Urothelium cell line (cell line): Measurements from ENCODE around the gene HSPA6.
"Not testable (repeated sequence)": the region's sequence is repeated elsewhere in the genome, so short reads cannot be mapped to it uniquely, and the experiment has no call there.

Experiments used
- DNase-seq: peaks from one replicate; pipeline ENCODE4 v3.0.0; 2011; ENCODE audit warnings: low spot score, mixed read lengths
- FAIRE-seq: peaks from 2 replicates; lab custom pipeline; 2011; peaks lifted over from hg19 to GRCh38; lab: Jason Lieb, UNC

The HSPA6 gene

GRCh38 chr1:161530671-161531641, 6.6 kb downstream of the HSPA6 start:
- peak; percentile 62 for DNase-seq
- FAIRE-seq = not testable (repeated sequence)

- DNase-seq (no peak), FAIRE-seq (no peak)
These were observed 7.8 kb downstream of the HSPA6 start for GRCh38 chr1:161531986-161532643.

DNA sequence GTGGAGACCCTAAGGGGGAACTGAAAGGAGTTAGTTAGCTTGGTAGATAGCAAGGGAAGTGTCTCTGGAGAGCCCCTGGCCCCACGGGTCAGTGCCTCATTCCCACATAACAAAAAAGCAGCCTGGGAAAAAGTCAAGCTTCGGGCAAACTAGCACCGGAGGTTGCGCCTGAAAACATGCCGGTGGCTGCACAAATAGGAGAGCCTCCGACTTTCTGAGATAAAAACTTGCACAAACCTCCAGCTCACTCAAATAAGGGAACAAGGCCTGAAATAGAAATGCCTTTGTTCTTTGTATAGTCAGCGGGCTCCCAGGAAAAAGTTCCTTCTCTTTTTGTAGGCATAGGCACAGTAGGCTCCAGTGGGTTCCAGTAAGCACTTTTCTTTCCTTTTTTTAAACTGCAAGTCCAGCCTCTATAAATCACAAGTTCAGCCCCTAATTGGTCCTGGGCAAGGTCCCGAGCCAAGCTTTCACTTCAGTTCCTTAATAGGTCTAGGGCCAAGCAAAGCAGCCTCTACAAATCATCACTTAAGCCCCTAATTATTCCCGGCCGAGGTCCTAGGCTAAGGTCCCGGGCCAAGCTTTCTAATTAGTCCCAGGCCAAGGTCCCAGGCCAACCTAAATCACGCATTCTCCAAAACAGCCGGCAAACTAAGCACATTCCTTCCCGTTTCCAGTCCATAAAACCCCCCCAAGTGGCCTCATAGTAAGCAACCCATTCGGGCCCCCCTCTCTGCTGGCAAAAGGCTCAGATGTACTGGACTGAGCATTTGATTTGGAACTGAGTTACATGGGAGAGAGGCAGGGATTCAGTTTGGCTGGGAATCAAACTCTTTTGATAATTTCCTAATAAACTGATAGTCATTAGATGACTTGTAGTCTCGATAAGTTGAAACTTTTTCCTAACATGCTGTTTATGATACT, 8.6 kb downstream of the HSPA6 start:
- DNase-seq, FAIRE-seq: not testable (repeated sequence)

- not testable (repeated sequence) for FAIRE-seq, DNase-seq
These were observed 12.8 kb downstream of the HSPA6 start for GRCh38 chr1:161537068-161537669.

- DNase-seq, FAIRE-seq: not testable (repeated sequence)
These were observed 14.7 kb downstream of the HSPA6 start for GRCh38 chr1:161538925-161539479.

- DNase-seq = peak; percentile 66
- FAIRE-seq = not testable (repeated sequence)
These were observed 15.6 kb downstream of the HSPA6 start for GRCh38 chr1:161539731-161540569.

- not testable (repeated sequence) for DNase-seq, FAIRE-seq
These were observed 16.2 kb downstream of the HSPA6 start for GRCh38 chr1:161540570-161540960.

DNA sequence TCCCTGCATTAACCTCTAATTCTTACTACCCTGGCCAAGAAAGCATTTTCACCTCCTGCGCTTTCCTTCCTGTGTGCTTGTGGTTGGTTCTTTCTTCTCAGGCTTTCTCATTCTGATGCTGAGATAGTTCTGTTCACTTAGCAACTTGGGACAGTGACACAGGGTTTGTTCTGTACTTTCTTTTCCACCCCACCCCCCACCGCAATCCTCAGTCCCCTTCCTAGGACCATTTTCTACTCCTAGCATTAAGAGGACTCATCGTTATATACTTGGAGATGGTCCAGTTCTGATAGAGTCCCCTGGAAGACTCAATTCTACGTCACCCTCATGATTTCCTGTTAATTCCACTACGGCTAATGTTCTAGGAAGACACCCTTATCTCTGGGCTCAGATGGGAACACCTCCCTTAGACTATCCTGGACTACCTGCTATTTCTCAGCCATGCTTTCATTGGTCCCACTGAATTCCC, 17.8 kb downstream of the HSPA6 start:
- DNase-seq, FAIRE-seq: not testable (repeated sequence)

- DNase-seq, FAIRE-seq: not testable (repeated sequence)
These were observed 18.8 kb downstream of the HSPA6 start for GRCh38 chr1:161543125-161543524.

DNA sequence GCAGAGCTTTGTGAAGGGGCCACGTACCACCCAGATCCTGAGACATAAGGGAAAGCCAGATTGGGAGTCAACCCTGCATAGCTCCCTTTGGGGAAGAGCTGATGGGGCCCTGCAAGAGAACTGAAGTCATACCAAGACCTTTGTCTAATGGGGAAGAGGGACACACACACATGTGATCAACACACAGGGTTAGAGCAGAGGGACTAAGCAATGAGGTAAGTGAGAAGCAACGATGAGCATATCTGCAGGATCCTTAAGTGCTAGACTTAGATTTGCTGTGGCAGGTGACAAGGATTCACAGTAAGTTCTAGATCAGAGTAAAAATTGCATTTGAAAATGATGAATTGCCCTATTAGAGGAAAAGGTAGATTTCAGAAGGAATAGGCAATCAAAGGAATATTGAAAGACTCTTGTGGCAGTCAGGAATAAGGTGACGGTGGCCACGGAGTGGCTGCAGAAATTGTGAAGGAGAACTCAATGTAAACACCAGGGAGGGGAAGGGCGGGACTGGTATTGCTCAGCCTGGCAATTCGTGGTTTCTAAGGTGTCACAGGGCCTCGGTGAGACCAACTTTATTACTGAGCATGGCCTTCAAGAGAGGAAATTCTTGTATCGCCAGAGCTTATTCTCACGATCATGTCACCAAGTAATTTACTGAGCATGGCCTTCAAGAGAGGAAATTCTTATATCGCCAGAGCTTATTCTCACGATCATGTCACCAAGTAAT, 20.8 kb downstream of the HSPA6 start:
- not testable (repeated sequence) for FAIRE-seq, DNase-seq

DNA sequence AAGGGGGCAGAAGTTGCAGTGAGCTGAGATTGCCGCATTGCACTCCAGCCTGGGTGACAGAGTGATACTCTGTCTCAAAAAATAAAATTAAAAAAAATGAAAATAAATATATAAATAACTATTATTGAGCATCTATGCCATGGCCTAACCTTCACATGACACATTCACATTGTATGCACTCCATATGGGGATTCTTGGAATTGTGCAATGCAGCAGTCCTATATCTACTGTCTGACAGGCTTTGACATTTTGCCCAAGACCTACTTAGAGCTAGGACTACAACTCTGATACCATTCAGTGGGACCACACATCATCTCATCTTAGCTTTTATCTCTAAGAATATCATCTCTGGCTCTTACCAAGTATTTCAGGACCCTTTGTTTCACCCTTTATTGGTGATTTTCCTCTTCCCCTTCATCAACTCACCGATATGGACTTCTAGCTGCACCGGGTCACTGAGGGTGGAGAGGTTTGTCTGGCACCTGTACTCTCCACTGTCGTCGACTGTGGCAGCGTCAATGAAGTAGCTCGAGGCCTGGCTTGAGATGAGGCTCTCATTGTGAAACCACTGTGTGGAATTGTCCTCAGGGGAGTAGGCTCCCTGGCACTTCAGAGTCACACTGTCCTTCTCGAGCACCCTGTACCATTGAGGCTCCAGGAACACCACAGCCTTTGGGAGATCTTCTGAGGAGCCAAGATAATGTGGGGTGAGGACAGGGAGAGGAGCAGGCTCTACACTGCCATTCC, 23.8 kb downstream of the HSPA6 start:
- not testable (repeated sequence) for DNase-seq, FAIRE-seq

GRCh38 chr1:161548749-161549406, 24.5 kb downstream of the HSPA6 start:
- DNase-seq, FAIRE-seq: not testable (repeated sequence)

DNA sequence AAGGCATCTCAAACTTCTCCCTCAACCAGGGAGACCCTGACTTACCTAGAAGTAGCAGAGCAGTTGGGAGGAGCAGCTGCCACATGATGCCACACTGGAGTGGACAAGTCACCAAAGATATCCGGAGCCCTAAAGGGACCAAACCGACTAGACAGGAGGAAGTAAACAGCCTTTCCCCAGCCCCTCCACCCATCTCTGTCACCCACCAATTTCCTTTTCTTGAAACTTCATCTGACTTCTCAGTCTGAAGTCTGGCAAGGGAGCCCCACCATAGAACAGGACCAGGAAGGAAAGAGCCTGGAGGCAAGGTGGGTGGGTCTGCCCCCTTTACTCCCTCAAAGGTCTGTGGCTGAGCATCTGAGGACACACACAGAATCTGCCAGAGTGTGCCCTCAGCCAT, 25.3 kb downstream of the HSPA6 start, which contains the start of gene FCGR3A:
Gene FCGR3A, minus strand, starts transcription at position 167 of the 400 bp plus-strand sequence. Its CDS starts 82 bp downstream, at position 85.
- DNase-seq (no peak), FAIRE-seq (no peak)

- not testable (repeated sequence) for DNase-seq, FAIRE-seq
These were observed 26.6 kb downstream of the HSPA6 start for GRCh38 chr1:161550942-161551341.

GRCh38 chr1:161553631-161554030, 29.3 kb downstream of the HSPA6 start:
- FAIRE-seq = not testable (repeated sequence)

GRCh38 chr1:161554340-161554739, 30.0 kb downstream of the HSPA6 start:
- not testable (repeated sequence) for FAIRE-seq, DNase-seq

More at GRCh38 chr1:161553631-161554030, 29.3 kb downstream of the HSPA6 start:
- DNase-seq = not testable (repeated sequence)
